GM18519 (cell line): ENCODE results near the gene RAPGEF5.
A peak's percentile ranks its signal among the peaks of the same experiment; 100 is the strongest.

Experiments used
- ATAC-seq: cut with Tn5 transposase; IDR thresholded peaks from one replicate; pipeline ENCODE4 v1.9.1; 2021; ENCODE audit warnings: mild to moderate bottlenecking, moderate library complexity; ENCODE audit not compliant: unreplicated experiment, low FRiP score

RAPGEF5 gene, protein sequence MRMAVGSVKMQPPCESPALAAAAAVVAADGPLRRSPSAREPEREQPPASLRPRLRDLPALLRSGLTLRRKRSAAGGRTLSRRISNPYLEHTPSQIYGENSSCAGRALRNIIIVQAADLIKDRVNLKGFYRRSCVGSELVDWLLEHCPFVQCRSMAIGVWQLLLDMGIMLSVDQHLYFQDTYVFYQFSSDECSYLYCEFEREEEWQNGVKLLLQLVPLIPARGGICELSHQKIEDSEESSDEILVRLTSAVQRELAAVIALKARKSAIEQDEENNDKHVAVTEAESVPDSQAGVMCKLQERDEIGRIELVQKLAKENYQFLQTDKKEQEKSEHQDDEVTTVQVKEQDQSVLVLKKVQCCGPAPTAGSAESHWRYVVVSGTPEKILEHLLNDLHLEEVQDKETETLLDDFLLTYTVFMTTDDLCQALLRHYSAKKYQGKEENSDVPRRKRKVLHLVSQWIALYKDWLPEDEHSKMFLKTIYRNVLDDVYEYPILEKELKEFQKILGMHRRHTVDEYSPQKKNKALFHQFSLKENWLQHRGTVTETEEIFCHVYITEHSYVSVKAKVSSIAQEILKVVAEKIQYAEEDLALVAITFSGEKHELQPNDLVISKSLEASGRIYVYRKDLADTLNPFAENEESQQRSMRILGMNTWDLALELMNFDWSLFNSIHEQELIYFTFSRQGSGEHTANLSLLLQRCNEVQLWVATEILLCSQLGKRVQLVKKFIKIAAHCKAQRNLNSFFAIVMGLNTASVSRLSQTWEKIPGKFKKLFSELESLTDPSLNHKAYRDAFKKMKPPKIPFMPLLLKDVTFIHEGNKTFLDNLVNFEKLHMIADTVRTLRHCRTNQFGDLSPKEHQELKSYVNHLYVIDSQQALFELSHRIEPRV

DNA sequence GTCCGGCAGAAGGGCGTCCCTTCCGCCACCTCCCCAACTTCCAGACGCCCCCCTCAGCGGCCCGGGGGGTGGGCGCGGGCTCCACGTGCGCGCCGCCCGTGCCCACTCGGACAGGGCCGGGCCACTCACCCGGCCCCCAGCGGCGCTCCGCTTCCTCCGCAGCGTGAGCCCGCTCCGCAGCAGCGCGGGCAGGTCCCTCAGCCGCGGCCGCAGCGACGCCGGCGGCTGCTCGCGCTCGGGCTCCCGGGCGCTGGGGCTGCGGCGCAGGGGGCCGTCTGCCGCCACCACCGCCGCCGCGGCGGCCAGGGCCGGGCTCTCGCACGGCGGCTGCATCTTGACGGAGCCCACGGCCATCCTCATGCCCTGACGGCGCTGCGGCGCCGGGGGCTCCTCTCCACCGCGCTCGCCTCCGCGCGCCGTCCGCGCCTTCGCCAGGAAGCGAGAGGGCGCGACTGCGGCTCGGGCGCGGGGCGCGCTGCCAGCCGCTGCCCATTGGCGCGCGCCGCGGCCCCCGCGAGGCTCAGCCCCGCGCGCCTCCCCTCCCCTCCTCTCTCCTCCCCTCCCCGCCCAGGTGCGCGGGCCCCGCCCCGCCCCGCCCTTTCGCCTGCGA, at the start of gene RAPGEF5:
Gene RAPGEF5, minus strand, starts transcription at position 454 of the 610 bp plus-strand sequence. Its CDS starts 94 bp downstream, at position 360.
- peak; percentile 38 for ATAC-seq

DNA sequence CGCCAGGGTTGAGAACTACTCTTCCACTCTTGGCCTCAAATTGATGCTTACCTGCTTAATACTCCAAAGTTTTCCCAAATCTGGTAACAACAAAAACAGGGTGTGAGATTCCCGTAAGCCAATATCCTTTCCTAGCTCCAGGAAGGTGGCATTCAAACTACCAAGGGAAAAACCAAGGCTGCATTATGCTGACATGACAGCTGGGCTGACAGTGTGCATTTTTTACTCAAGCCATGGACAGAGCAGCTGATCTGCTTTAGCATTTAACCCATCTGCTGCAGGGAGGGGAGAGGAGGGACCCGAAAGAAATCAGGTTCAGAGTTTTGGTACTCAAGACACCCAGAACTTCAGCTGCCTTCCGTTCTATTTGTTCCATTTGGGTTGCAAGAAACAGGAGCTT, 49.8 kb upstream of the RAPGEF5 start:
- no peak for ATAC-seq

DNA sequence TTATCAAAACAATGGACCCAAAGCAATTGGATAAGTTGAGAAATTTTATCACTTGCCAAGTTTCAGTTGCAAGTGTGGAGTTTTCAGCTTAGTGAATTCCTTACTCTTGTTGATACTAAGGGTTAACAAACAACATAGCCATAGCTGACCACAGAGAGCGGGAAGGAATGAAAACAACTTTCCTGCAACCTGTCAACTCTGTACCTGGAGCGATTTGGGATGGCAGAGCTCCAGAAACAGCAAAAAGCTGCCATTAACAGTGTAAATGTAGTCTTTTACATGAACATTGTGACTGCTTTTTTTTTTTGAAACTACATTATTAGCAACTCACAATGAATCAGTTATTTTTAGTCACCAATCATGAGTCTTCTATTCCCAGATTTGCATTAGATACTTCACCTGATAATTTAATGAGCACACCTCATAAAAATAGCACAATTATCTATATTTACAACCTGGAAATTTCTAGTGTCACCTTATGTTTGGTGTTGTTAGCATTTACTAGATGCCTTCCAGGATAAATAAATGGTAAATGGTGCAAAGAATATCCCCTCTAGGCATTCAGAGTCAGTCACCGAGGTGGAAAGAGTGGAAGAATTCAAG, 47.6 kb upstream of the RAPGEF5 start:
- ATAC-seq: no peak

DNA sequence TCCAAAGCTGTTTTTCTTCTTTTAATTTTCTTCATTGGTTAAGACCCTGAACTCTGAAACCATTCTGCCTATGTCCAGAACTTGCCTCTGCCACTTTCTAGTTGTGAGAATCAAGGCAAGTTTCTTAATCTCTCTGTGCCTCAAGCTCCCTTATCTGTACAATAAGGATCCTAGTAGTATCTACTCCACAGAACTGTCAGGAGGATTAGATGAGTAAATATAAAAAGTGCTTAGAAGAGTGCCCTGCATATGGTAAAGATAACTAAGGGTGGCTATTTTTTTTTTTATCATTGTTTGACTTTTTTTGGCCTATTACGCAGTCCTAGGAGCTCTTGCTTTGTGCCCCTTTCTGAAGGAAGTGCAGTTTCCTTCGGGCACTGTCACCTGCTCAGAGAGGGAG, 46.4 kb upstream of the RAPGEF5 start:
- no peak for ATAC-seq

DNA sequence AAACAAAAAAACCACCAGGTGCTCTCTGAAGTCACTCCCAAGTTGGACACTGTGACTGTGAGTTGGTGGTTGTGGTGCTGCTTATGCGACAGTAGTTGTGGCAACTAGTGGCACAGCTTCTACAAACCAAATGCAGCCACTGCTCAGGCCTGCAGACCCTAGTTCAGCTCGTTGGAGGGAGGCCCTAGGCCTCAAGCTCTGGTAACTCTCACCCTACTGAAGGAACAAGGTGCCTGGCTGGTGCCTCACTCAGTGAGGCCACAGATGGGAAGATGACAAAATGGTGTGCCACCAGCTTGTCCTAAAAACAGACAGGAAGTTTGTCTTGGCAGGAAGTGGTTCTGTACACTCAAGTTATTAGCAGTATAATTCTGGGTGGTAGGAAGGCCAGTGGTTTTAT, 45.3 kb upstream of the RAPGEF5 start:
- no peak for ATAC-seq

DNA sequence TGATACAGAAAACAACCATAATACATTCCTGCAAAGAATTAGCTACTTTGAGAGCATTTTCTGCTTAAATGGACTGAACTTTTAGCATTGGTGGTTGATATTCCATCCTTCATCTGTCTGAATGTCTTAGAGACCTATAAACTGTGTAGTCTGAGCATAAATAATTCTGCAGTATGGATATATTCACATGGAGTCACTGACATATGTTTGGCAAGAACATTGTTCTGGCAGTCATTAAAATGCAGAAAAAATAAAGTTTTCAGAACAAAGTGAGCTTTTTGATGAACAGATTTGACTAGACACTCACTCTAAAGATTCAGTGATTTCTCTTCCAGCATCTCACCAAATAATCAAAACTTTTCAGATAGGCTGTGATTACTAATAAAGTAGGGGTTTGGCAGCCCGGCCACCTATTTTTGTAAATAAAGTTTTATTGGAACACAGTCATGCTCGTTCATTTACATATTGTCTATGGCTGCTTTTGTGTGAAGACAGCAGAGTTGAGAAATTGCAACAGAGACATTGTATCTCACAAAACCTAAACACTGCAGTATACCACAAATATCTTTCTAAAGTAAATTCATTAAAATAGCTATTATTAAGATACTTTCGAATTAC, 44.1 kb upstream of the RAPGEF5 start:
- ATAC-seq: no peak

DNA sequence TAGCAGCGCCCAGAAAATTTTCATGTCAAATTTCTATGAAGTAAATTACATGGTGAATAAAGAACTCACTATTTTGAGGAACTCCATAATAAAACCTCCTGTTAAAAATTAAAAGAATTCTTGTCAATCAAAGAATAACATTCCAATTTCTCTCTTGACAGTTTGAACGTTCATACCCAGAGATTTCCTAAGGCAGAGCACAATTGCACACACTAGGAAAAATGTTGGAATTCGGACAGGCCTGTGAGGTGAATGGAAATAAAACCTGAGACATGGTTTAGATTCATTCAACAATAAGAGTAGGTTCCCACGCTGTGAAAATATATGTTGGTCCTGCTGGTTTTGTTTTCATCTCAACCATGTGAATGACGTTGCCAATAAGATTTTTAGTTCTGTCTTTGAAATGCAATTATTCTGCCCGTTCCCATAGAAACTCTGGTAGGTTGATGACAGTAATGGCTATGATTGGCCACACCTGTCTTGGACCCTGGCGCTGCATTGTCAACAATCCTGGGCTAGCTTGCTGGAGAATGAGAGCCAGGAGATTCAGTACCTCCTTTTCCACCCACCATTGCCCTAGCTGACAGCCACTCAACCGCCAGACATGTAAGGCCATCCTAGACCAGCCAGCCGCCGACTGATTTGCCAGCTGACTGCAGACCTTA, 43.3 kb upstream of the RAPGEF5 start:
- no peak for ATAC-seq

DNA sequence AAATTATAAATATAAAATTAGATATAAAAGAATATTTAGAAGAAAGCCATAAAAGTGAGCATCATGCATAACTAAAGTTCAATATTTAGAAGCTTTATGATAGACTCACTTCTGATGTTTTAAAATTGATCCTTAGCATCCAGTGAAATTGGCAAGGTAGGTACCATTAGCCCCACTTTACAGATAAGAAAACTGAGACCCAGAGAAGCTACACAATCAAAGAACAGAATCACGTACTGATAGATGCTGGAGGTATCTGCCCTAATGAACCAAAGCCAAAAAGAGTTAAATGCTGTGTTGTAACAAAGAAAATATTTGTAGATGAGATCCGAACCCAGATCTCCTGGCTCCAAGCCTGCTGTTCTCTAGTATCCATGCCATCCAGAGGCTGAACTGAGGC, 42.6 kb upstream of the RAPGEF5 start:
- ATAC-seq: no peak

DNA sequence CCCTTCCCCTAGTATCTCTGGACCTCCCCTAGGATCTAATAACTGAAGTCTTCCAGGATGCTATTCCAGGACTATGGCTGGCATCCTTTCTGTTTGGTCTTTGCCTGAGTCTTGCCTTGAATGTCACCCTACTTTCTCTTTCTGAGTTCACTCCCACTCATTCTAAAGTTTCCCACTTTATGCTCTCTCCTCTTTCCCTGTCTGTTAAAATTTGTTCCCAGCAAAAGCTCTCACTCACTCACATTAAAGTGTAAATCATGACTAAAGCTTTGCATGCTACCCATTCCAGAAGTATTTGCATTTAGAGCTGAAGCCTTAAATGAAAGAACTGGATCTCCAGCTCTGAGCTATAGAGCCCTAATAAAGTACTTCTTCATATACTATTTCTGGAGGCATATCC, 42.1 kb upstream of the RAPGEF5 start:
- ATAC-seq: no peak

DNA sequence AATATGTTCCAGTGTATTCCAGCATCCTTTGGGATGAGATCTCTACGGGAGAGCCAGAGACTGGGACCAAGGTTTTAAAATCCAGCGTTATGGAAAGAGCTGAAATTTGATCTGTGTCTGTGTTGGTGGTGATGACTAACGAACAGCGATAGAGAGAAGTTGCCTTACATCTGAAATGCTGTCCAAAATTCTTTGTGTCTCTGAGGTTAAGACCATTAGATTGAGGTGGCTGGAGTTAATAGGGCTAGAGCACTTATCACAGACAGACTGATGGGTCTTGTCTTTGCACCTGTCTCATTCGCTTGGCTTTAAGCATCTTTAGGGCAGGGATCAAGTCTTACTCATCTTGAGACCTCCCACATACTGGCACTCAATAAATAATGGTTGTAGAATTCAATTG, 41.0 kb upstream of the RAPGEF5 start:
- ATAC-seq: no peak

DNA sequence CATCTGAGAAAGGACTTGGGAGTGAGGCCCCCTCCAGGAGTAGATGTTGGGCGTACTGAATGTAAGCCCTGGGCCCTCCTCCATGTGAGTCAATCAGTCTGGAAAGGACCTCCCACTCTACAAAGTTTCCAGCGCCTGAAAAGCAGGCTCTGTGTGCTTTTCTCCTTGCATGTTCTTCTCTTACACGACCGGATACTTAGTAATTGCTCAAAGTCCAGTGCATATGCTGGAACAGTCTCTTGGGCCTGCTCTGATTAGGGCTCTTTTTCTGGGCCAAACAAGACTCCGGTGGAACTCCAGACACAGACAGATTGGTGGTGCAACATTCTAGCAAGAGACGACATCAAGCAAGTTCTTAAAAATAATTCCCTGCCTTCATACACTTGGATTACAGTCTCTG, 38.3 kb upstream of the RAPGEF5 start:
- no peak for ATAC-seq

DNA sequence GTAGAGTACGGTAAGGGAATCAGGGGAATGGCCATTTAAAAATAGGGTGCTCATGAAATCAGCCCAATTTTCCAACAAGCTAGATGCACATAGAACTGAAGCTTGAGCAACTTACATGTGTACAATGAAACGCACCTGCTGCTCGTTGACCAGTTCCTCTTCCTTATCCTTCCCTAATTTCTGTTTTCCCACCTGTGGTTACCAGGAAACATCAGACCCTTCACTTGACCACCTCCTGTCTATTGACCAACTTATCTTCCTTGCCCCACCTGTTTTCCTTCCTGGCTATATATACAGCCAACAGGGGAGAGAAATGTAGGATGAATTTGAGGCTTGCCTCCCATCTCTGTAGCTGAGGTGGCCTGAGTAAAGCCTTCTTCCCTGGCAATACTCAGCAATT, 37.8 kb upstream of the RAPGEF5 start:
- no peak for ATAC-seq

DNA sequence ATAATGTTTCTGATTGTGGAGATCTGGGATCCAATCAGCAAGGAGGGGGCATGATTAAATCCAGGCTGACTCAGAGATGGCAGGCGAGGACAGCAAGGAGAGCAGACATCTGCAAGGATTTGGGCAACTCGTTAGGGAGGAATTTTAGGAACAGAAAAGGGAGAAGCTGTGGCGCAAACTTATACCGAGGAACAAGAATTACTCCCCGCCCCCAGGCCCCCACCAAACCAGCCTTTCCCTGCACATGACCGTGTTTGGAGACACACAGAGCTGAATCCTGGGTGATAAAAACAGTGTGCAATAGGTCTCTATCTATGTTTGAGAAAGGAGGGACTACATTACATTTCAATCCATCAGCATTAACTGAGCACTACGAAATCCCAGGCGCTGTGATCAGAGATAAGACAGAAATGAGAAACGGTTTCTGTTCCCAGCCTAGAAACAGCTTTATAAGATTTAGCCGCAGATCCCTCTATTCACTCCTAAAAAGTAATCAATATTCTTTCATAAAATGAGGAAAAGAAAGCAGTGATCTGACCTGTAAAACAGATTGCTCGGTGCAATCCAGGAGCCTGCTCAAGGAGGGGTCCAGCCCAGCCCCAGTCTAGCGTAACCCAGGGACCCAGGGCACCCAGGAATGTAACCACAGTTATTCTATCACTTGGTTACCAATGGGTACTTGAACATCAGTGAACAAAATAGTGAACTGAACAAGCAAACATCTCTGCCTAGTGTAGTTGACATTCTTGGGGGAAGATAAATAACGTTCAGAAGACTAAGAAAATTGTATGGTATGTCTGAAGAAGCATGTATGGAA, 37.2 kb upstream of the RAPGEF5 start:
- no peak for ATAC-seq

DNA sequence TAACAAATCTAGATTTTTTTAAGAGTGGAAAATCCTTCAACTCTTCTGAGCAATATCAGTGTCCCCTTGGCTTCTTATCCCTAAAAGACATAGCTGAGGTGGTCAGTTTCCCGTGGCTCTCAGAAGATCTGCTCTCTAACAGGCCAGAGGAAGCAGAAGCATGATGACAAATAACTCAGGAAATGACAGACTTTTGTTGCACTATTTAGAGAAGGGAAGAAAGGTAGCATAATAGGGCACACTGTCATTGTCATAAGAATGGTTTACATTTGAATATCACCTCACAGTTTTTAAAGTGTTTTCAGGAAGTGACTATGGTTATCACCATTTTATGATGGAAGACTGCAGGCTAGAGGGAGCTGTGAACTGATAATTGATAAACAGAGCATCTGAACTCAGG, 33.6 kb upstream of the RAPGEF5 start:
- no peak for ATAC-seq

DNA sequence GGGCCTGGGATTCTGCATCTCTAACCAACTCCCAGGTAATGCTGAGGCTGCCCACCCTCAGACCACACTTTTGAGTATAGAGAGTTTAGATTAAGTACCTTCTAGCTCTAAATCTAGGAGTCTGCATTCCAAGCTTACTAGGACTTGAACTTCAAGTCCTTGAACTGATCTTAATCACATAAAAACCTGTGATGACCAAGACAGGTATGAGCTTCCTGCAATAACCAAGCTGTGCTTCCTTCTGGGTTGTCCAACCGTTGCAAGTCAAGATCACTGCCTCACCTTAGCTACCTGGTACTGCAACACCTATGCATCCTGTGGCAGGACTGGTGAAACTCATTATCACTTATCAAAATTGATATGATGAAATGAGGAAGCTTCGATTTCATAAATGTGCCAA, 32.9 kb upstream of the RAPGEF5 start:
- ATAC-seq: no peak

DNA sequence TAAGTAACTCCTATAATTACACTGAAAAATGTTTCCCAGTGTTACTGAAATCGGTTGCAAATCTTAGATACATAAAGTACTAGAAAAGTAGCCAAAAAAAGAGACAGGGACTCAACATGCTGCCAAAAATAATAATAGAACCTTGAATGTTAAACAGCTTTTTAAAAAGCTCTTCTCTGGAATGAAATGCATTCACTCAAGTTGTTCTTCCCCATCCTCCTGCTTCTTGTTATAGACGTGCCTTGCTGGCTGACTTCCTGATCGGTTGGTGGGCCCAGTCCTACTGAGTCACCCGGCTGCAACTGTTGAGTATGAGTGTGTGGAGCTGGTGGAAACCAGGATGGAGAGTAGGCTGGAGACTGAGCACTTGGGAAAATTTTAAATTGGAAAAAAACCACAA, 30.6 kb upstream of the RAPGEF5 start:
- ATAC-seq: no peak

DNA sequence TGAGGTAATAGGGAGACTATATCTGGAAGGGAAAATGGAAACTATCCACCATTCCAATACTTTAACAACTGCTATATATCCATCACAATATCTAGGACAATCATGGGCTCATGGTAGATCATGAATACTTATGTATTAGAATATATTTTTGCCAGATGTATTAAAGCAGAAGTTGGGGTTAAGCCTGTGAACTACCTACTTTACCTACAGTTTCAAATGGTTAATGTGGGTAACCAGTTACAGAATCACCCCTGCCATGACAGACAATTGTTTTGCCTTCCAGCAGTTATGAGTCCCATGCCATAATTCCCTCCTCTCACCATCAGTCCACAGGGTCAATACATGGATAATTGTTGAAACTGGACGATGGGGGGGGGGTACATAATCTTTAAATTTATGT, 29.9 kb upstream of the RAPGEF5 start:
- peak; percentile 35 for ATAC-seq

DNA sequence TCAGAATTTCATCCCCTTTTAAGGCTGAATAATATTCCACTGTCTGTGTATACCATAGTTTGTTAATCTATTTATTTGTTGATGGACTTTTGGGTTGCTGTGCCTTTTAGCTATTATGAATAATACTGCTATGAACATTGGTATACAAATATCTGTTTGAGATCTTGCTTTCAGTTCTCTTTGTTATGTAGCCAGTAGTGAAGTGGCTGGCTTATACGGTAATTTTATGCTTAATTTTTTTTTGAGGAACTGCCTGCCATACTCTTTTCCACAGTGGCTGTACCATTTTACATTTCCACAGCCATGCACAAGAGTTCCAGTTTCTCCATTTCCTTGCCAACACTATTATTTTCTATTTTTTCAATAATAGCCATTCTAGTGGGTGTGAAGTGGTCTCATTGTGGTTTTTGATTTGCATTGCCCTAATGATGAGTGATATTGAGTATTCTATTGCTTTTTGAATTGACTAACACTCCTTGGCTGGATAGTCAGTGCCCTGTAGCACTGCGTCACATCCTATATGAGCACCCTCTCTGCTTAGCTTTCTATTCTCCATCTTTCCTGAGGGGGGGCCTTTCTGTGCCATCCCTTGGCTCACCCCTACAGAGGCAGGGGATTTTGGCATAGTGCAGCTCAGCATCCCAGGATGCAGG, 29.4 kb upstream of the RAPGEF5 start:
- peak; percentile 69 for ATAC-seq

DNA sequence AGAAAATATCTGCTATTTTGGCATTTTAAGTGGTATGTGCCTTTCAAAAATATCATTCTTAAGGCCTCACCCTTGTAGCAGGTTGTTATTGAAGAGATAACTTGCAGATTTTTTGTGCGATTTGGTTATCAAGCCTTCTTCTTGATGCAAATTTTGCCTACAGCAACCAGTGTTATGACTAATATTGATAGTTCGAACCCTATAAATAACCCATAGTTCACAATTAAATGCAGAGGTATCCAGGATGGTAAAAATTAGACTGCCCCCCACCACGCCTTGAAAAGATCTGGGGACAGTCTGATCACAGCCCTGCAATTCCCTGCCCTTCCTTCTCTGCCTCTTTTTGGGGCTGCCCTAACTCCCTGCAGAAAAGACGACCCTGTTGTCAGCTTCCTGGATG, 28.4 kb upstream of the RAPGEF5 start:
- ATAC-seq: peak; percentile 31
